HepG2 (cell line): Measurements from ENCODE around the gene LDLRAP1. TPM values are rescaled to one million over a fixed set of nuclear protein-coding genes. Genes with fewer than 3 reads are reported as not detected.

Source experiments
- ATAC-seq: fragments of 200-7000 bp; cut with Tn5 transposase; 3 replicates; pipeline ENCODE4 v1.9.1; 2020; ENCODE audit warnings: mild to moderate bottlenecking, moderate library complexity
- BruUV-seq: library from RNA; stranded (reverse); fragments of 400-500 nt; replicated peaks from 2 replicates; lab custom pipeline; 2021; lab: Mats Ljungman, UMichigan
- CTCF ChIA-PET: fragments of 300-600 bp; formaldehyde crosslinking; extraction: SDS; loops from one replicate; lab custom pipeline; 2021; ENCODE audit warnings: low total read pairs, inconsistent platforms, low intra/inter-chr PET ratio; lab: Yijun Ruan, JAX
- POLR2A ChIA-PET: fragments of 350-600 bp; sonication (Branson Sonifier 250); formaldehyde crosslinking; loops from one replicate; lab custom pipeline; 2020; ENCODE audit warnings: antibody characterized with exemption, inconsistent platforms; lab: Yijun Ruan, JAX
- DNase-seq: peaks from one replicate; pipeline ENCODE4 v3.0.0-alpha.2; 2015; ENCODE audit warnings: low spot score
- FAIRE-seq: peaks from 3 replicates; lab custom pipeline; 2011; peaks lifted over from hg19 to GRCh38; lab: Jason Lieb, UNC
- H2AFZ ChIP-seq: one replicate; pipeline ENCODE4 v1.6.1; 2011; ENCODE audit warnings: low read length, inconsistent platforms
- H3K27ac ChIP-seq: fragments of 300-600 bp; 3 replicates; pipeline ENCODE4 v1.8.0; 2011; ENCODE audit warnings: mixed run types, mild to moderate bottlenecking, mixed read lengths, low read length, inconsistent platforms; ENCODE audit not compliant: insufficient read depth; ENCODE audit errors: extremely low read length
- H3K27me3 ChIP-seq, 2 experiments: fragments of 200-600 bp in 1 of 2; 2 replicates in 1 of 2; 3 replicates in 1 of 2; pipeline versions ENCODE4 v1.6.0 to v1.8.0; 2011; ENCODE audit warnings: low read length in 2 of 2, mild to moderate bottlenecking in 2 of 2, moderate library complexity in 2 of 2, inconsistent platforms in 1 of 2; ENCODE audit not compliant: insufficient read depth in 2 of 2, control insufficient read depth in 1 of 2
- H3K36me3 ChIP-seq, 2 experiments: fragments of 200-600 bp in 1 of 2; replicated peaks in 1 of 2; 2 replicates in 1 of 2; 3 replicates in 1 of 2; pipeline versions ENCODE4 v1.5.1 to v1.8.0; 2011; ENCODE audit warnings: low read length in 2 of 2, inconsistent platforms in 1 of 2; ENCODE audit not compliant: insufficient read depth in 2 of 2, control insufficient read depth in 1 of 2
- H3K4me1 ChIP-seq: 2 replicates; pipeline ENCODE4 v1.5.1; 2012; ENCODE audit warnings: low read length, inconsistent platforms; ENCODE audit not compliant: insufficient read depth
- H3K4me2 ChIP-seq: 2 replicates; pipeline ENCODE4 v1.6.0; 2011; ENCODE audit warnings: low read depth, low read length, inconsistent platforms
- H3K4me3 ChIP-seq, 3 experiments: fragments of 200-600 bp in 1 of 3; sonication (generic), shearing (Covaris generic) in 1 of 3; replicated peaks in 1 of 3; 2 replicates each; pipeline ENCODE4 v1.5.1; 2011 to 2016; ENCODE audit warnings: low read length in 3 of 3, inconsistent platforms in 2 of 3, low read depth in 2 of 3, mild to moderate bottlenecking in 2 of 3, control low read depth in 1 of 3, mixed read lengths in 1 of 3; ENCODE audit not compliant: insufficient read depth in 1 of 3
- H3K79me2 ChIP-seq: one replicate; pipeline ENCODE4 v1.6.1; 2011; ENCODE audit warnings: low read length, inconsistent platforms; ENCODE audit not compliant: insufficient read depth
- H3K9ac ChIP-seq: 2 replicates; pipeline ENCODE4 v1.6.0; 2011; ENCODE audit warnings: mild to moderate bottlenecking, low read depth, low read length, inconsistent platforms; ENCODE audit not compliant: insufficient read depth
- H3K9me3 ChIP-seq: 2 replicates; pipeline ENCODE4 v1.5.1; 2012; ENCODE audit warnings: mild to moderate bottlenecking, low read length
- H4K20me1 ChIP-seq: 2 replicates; pipeline ENCODE4 v1.6.0; 2011; ENCODE audit warnings: inconsistent platforms, mild to moderate bottlenecking, low read length, moderate library complexity; ENCODE audit not compliant: insufficient read depth
- CEBPB ChIP-seq: IDR thresholded peaks from 2 replicates; pipeline ENCODE4 v1.6.1; 2011; ENCODE audit warnings: low read depth, low read length, improper control_type of control experiment, borderline replicate concordance
- CENPT ChIP-seq: sonication (generic); formaldehyde crosslinking; IDR thresholded peaks from 2 replicates; pipeline ENCODE4 v1.8.0; 2022; ENCODE audit warnings: low read depth, mild to moderate bottlenecking, moderate library complexity, missing genetic modification reagents
- DPF2 ChIP-seq: sonication (generic); formaldehyde crosslinking; IDR thresholded peaks from 2 replicates; pipeline ENCODE4 v1.4.0; 2020; ENCODE audit warnings: mild to moderate bottlenecking, low read depth, missing genetic modification reagents, borderline replicate concordance
- MED1 ChIP-seq: sonication (generic); formaldehyde crosslinking; IDR thresholded peaks from 2 replicates; pipeline ENCODE4 v1.4.0; 2020; ENCODE audit warnings: missing genetic modification reagents
- PPARG ChIP-seq: conservative IDR thresholded peaks from 2 replicates; pipeline ENCODE4 v1.6.1; 2016; ENCODE audit warnings: missing biosample characterization, missing genetic modification reagents
- RARA ChIP-seq: IDR thresholded peaks from 2 replicates; pipeline ENCODE4 v1.6.1; 2016; ENCODE audit warnings: missing genetic modification reagents, missing compliant biosample characterization
- RFX3 ChIP-seq: IDR thresholded peaks from 2 replicates; pipeline ENCODE4 v1.6.1; 2016; ENCODE audit warnings: missing biosample characterization, missing genetic modification reagents
- SIN3B ChIP-seq: fragments of 150-350 bp; IDR thresholded peaks from 2 replicates; pipeline ENCODE4 v1.6.1; 2014; ENCODE audit warnings: low read length
- ZNF614 ChIP-seq: IDR thresholded peaks from 2 replicates; pipeline ENCODE4 v1.6.1; 2018; ENCODE audit warnings: missing biosample characterization, missing genetic modification reagents, inconsistent platforms, borderline replicate concordance
- WGBS: methylation state at CpG from one replicate; pipeline ENCODE4 v1.1.6; 2017; ENCODE audit warnings: low lambda C conversion rate; 5-methylcytosine and 5-hydroxymethylcytosine counted together
- in situ Hi-C: cut with HindIII; loops from 2 replicates; pipeline ENCODE4 v1.10.0; 2017; ENCODE audit warnings: low pct_unique_long_range_greater_than_20kb; ENCODE audit not compliant: extremely low pct_ligation_motif_present
- intact Hi-C: fragments of 100-400 bp; cut with micrococcal nuclease; formaldehyde crosslinking; loops from one replicate; pipeline ENCODE4 v1.10.0; 2022; ENCODE audit not compliant: unreplicated experiment
- polyA plus RNA-seq, 8 experiments: library from polyadenylated mRNA; depleted of rRNA in 3 of 8; stranded (reverse) in 7 of 8; unstranded in 1 of 8; fragments of >200 nt; fragmentation: Illumina TruSeq in 4 of 8; extraction: Trizol in 4 of 8; gene quantifications; 2 replicates each; pipeline versions ENCODE4 v1.2.1 to v1.2.3, GENCODE V29; 2011 to 2016; ENCODE audit warnings: low read depth in 4 of 8, missing spikeins in 1 of 8, mixed read lengths in 1 of 8; ENCODE audit not compliant: insufficient read depth in 1 of 8
- total RNA-seq, 5 experiments: library from RNA; depleted of rRNA; stranded (reverse); fragments of >200 nt; fragmentation: Illumina TruSeq; extraction: Trizol; gene quantifications; 2 replicates each; pipeline ENCODE4 v1.2.3, GENCODE V29; 2016; ENCODE audit warnings: low read depth in 1 of 5
- TF ChIP-seq, protein P1 (sequence below): sonication (generic); formaldehyde crosslinking; IDR thresholded peaks from 2 replicates; pipeline ENCODE4 v1.5.1; 2020; ENCODE audit warnings: mild to moderate bottlenecking, missing genetic modification reagents, borderline replicate concordance

Gene LDLRAP1
- total and polyA plus RNA-seq, 2 of the 13 experiments (the other 11 are each of a cell fraction or from before 2014, with no cell fraction given) = 7.2 to 12.1 TPM

DNA sequence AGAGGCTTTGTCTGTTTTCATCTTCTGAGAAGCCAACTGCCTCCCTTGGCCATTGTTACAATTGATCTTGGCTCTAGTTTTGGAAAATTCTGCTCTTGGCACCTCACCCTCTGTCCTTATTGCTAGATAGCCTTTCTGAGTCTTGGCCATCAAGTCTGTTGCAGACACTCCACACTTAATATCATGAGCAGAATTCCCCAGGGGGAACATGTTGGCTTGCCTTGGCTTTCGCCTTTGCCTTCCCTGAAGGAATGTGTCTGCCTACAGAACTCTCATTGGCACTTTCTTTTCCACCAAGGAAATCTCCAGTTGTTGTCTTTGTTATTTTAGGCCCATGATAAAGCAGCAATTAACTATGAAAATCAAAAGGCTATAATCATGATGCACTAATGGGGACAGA lies 42.7 kb upstream of the LDLRAP1 start:
- Histone ChIP-seq H3K4me1 (peaks cover 17% of the 10 kb centered on the region), H3K27ac (no peak overlapping the region), H3K27me3 (no peaks in the 10 kb centered on the region; a peak in 1 of 5 replicates), H3K4me2 (no peak overlapping the region), H3K9me3 (no peaks in the 10 kb centered on the region), H3K4me3 (no peak overlapping the region), H4K20me1 (no peaks in the 10 kb centered on the region), H2AFZ (no peak overlapping the region), H3K79me2 (no peaks in the 10 kb centered on the region), H3K36me3 (peaks cover 12 to 17% of the 10 kb centered on the region in 2 experiments; a peak in 3 of 5 replicates), H3K9ac (no peak overlapping the region)
- in situ Hi-C loops (loop anchor here (25.0 kb wide), 1 partner anchor 88 kb away; the partner anchor contains the start of gene RHCE), intact Hi-C loops (no loop called here)
- CTCF ChIA-PET = no interaction called here
- WGBS = 92% methylated on average over 1 of the region's 1 CpG
- POLR2A ChIA-PET = interaction anchor here (1.0 kb wide), 1 partner anchor 18 kb away, joined by 4 read pairs; no protein-coding TSS in a partner anchor
- DNase-seq (no peak), ATAC-seq (no peak), FAIRE-seq (no peak)
- BruUV-seq = no TSS peak
- no peak for TF ChIP-seq SIN3B

DNA sequence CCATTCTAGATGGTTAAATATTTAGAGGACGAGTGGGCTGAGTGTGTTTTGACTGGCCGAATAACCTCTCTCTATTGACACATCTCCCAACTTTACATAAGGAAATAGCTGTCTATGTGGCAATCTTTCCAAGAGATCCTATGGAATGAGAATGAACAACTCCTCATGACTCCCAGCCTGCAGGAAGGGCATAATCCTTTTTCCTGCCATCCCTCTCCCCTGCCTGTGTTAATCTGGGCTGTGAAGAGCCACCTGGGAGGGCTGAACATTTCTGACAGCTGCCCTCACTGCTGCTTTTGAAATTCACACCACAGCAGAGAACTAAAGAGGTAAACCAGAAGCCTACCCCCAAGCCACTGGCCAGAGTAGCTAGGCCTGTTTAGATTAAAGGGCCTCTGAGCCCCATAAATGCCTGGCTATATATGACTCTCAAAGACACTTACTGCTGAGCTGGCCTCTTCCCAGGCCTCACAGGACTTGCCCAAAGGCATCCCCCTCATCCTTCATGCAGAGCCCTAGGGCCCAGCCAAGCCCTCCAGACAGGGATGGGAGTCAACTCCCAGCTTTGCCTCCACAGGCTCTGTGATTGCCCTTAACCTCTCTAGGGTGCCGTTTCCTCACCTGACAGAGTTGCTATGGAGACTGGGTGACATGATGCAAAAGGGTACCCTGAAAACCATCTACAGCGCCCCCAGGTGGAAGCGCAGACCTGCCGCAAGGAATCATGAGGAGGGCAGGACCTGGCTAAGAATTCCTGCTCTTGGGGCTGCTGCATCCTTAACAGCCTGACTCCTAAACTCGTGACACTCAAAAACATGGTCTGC lies 42.0 kb upstream of the LDLRAP1 start:
- ChIA-PET CTCF (no interaction called here), POLR2A (interaction anchor here (1.0 kb wide), 1 partner anchor 19 kb away, joined by 4 read pairs; no protein-coding TSS in a partner anchor)
- Histone ChIP-seq H3K27me3 (no peaks in the 10 kb centered on the region; a peak in 1 of 5 replicates), H3K79me2 (no peaks in the 10 kb centered on the region), H2AFZ (no peak overlapping the region), H3K9ac (no peak overlapping the region), H3K4me1 (peaks cover 24% of the 10 kb centered on the region), H4K20me1 (no peaks in the 10 kb centered on the region), H3K9me3 (no peaks in the 10 kb centered on the region), H3K4me2 (peak overlapping the region; percentile 25; the same call in 1 of the 2 replicates), H3K4me3 (no peak overlapping the region), H3K36me3 (peaks cover 11 to 17% of the 10 kb centered on the region in 2 experiments; a peak in 3 of 5 replicates), H3K27ac (peak overlapping the region; percentile 19)
- WGBS = 55% methylated on average over 6 of the region's 7 CpGs
- DNase-seq (peak; percentile 81), ATAC-seq (peak; percentile 75), FAIRE-seq (peak; percentile 61)
- in situ Hi-C loops = loop anchor here (25.0 kb wide), 1 partner anchor 89 kb away; the partner anchor contains the start of gene RHCE
- intact Hi-C loops = no loop called here
- BruUV-seq = no TSS peak
- TF ChIP-seq PPARG (CRISPR knock-in tag) (0 out of 2 replicates have a peak, but pooled peaks have one; percentile 32), DPF2 (CRISPR knock-in tag) (peak; percentile 34; the same call in 1 of the 2 replicates), CEBPB (peak; percentile 95), MED1 (CRISPR knock-in tag) (peak; percentile 43), ZNF614 (CRISPR knock-in tag) (peak; percentile 70; the same call in 1 of the 2 replicates), RARA (CRISPR knock-in tag) (peak; percentile 85), RFX3 (CRISPR knock-in tag) (no peak), CENPT (no peak)
- TF ChIP-seq, protein P1, sequence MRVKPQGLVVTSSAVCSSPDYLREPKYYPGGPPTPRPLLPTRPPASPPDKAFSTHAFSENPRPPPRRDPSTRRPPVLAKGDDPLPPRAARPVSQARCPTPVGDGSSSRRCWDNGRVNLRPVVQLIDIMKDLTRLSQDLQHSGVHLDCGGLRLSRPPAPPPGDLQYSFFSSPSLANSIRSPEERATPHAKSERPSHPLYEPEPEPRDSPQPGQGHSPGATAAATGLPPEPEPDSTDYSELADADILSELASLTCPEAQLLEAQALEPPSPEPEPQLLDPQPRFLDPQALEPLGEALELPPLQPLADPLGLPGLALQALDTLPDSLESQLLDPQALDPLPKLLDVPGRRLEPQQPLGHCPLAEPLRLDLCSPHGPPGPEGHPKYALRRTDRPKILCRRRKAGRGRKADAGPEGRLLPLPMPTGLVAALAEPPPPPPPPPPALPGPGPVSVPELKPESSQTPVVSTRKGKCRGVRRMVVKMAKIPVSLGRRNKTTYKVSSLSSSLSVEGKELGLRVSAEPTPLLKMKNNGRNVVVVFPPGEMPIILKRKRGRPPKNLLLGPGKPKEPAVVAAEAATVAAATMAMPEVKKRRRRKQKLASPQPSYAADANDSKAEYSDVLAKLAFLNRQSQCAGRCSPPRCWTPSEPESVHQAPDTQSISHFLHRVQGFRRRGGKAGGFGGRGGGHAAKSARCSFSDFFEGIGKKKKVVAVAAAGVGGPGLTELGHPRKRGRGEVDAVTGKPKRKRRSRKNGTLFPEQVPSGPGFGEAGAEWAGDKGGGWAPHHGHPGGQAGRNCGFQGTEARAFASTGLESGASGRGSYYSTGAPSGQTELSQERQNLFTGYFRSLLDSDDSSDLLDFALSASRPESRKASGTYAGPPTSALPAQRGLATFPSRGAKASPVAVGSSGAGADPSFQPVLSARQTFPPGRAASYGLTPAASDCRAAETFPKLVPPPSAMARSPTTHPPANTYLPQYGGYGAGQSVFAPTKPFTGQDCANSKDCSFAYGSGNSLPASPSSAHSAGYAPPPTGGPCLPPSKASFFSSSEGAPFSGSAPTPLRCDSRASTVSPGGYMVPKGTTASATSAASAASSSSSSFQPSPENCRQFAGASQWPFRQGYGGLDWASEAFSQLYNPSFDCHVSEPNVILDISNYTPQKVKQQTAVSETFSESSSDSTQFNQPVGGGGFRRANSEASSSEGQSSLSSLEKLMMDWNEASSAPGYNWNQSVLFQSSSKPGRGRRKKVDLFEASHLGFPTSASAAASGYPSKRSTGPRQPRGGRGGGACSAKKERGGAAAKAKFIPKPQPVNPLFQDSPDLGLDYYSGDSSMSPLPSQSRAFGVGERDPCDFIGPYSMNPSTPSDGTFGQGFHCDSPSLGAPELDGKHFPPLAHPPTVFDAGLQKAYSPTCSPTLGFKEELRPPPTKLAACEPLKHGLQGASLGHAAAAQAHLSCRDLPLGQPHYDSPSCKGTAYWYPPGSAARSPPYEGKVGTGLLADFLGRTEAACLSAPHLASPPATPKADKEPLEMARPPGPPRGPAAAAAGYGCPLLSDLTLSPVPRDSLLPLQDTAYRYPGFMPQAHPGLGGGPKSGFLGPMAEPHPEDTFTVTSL = peak; percentile 70; the same call in 1 of the 2 replicates
